Measurements from ENCODE around the gene WASF2.

WASF2 gene

DNA sequence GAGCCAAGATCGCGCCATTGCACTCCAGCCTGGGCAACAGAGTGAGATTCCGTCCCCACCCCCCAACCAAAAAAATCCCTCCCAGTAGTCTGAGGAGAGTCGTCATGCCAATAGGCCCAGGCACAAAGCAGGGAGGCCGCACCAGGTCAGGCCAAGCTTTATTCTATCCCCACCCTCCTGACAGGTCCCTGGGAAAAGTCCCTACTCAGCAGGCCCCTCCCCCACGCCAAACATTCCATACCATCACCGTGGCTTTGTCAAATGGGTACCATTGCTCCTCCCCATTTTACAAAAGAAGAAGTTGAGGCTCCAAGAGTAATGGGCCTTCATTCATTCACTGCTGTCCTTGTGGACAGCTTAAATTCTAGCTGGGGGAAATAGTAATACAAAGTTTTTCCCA lies 92.2 kb downstream of the WASF2 start:
- TF ChIP-seq TAF1 (IDR thresholded peaks at IDR 0.05; ENCODE audit: low read depth), result no peak
- TF ChIP-seq TEAD4 (IDR thresholded peaks at IDR 0.05), result no peak
- TF ChIP-seq, protein P1, sequence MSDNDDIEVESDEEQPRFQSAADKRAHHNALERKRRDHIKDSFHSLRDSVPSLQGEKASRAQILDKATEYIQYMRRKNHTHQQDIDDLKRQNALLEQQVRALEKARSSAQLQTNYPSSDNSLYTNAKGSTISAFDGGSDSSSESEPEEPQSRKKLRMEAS (IDR thresholded peaks at IDR 0.05), result no peak
- TF ChIP-seq, protein P2, sequence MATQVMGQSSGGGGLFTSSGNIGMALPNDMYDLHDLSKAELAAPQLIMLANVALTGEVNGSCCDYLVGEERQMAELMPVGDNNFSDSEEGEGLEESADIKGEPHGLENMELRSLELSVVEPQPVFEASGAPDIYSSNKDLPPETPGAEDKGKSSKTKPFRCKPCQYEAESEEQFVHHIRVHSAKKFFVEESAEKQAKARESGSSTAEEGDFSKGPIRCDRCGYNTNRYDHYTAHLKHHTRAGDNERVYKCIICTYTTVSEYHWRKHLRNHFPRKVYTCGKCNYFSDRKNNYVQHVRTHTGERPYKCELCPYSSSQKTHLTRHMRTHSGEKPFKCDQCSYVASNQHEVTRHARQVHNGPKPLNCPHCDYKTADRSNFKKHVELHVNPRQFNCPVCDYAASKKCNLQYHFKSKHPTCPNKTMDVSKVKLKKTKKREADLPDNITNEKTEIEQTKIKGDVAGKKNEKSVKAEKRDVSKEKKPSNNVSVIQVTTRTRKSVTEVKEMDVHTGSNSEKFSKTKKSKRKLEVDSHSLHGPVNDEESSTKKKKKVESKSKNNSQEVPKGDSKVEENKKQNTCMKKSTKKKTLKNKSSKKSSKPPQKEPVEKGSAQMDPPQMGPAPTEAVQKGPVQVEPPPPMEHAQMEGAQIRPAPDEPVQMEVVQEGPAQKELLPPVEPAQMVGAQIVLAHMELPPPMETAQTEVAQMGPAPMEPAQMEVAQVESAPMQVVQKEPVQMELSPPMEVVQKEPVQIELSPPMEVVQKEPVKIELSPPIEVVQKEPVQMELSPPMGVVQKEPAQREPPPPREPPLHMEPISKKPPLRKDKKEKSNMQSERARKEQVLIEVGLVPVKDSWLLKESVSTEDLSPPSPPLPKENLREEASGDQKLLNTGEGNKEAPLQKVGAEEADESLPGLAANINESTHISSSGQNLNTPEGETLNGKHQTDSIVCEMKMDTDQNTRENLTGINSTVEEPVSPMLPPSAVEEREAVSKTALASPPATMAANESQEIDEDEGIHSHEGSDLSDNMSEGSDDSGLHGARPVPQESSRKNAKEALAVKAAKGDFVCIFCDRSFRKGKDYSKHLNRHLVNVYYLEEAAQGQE (IDR thresholded peaks at IDR 0.05; ENCODE audit: low read depth), result no peak
- TF ChIP-seq ZBTB7A (IDR thresholded peaks at IDR 0.05; ENCODE audit: low read depth), result no peak
- TF ChIP-seq YY1 (IDR thresholded peaks at IDR 0.05; ENCODE audit: low read depth), result no peak
- TF ChIP-seq CREB1 (IDR thresholded peaks at IDR 0.05; ENCODE audit: low read depth), result no peak
- TF ChIP-seq RAD21 (IDR thresholded peaks at IDR 0.05; ENCODE audit: low read depth), result no peak
- no peak for TF ChIP-seq EP300 (IDR thresholded peaks at IDR 0.05; ENCODE audit: borderline replicate concordance)
- TF ChIP-seq TCF12 (IDR thresholded peaks at IDR 0.05; ENCODE audit: low read depth), result no peak
- TF ChIP-seq, protein P3, sequence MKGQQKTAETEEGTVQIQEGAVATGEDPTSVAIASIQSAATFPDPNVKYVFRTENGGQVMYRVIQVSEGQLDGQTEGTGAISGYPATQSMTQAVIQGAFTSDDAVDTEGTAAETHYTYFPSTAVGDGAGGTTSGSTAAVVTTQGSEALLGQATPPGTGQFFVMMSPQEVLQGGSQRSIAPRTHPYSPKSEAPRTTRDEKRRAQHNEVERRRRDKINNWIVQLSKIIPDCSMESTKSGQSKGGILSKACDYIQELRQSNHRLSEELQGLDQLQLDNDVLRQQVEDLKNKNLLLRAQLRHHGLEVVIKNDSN (IDR thresholded peaks at IDR 0.05), result no peak
- no peak for TF ChIP-seq FOXM1 (IDR thresholded peaks at IDR 0.05; ENCODE audit: borderline replicate concordance, low read depth)

DNA sequence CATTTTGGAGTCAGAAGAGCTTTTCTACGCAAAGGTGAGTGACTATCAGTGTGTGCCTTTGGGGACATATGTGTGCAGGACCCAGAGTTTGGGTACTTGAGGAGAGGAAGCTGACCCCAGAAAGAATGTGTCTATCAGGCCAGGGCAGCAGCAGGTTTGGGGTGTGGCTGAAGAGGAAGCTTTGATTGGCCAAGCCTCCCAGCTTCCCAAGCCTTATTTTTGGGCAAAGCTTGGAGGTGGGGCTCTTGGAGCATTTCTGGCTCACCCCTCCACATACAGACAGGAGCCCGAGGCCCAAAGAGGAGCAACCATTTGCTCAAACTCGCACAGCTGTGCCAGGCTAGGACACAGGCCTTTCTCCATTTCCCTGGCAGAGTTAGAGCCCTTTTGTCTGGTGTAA lies 92.9 kb downstream of the WASF2 start:
- TF ChIP-seq CEBPB (IDR thresholded peaks at IDR 0.05) (no peak), TCF12 (IDR thresholded peaks at IDR 0.05; ENCODE audit: low read depth) (no peak), TAF1 (IDR thresholded peaks at IDR 0.05; ENCODE audit: low read depth) (no peak), CREB1 (IDR thresholded peaks at IDR 0.05; ENCODE audit: low read depth) (no peak), EGR1 (IDR thresholded peaks at IDR 0.05) (no peak), EP300 (IDR thresholded peaks at IDR 0.05; ENCODE audit: borderline replicate concordance) (no peak), TEAD4 (IDR thresholded peaks at IDR 0.05) (no peak), FOXM1 (IDR thresholded peaks at IDR 0.05; ENCODE audit: borderline replicate concordance, low read depth) (no peak), YY1 (IDR thresholded peaks at IDR 0.05; ENCODE audit: low read depth) (no peak), NFIC (IDR thresholded peaks at IDR 0.05) (no peak), ZBTB7A (IDR thresholded peaks at IDR 0.05; ENCODE audit: low read depth) (no peak), RAD21 (IDR thresholded peaks at IDR 0.05; ENCODE audit: low read depth) (no peak)
- TF ChIP-seq, protein P2 (IDR thresholded peaks at IDR 0.05; ENCODE audit: low read depth), result no peak
- TF ChIP-seq, protein P1 (IDR thresholded peaks at IDR 0.05), result no peak
- TF ChIP-seq, protein P3 (IDR thresholded peaks at IDR 0.05), result no peak

DNA sequence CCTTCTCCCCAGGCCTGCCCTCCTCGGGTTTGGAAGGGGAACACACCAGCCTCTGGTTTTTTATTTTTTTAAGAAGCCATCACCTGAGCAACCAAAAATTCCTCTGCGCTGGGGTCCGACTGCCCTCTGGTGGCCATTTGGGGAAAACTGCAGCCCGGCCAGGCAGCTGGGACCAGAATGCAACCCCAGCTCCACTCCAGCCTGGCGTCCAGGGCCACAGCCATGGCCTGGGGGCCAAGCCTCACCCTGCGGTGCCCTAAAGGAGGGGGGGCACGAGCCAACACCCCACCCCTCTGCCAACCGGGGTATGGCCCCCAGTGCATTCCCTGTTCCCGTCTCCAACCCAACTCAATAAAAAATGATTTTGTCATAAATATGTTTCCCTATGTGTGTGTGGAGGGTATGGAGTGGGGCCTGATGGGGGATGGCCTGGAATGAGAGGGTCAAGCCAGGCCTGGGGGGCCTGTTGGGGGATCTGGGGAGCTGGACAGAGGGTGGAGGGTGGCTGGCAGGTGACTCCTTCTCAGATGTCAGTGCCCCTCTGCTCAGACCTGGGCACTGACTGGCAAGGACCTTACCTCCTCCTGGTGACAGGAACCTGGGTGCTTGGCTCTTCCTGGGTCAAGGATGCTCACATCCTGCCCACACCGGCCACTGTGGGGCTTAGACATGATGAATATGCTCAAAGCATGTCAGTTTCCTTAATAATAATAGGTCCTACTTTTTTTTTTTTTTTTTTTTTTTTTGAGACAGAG lies 94.3 kb downstream of the WASF2 start:
- TF ChIP-seq ZBTB7A (IDR thresholded peaks at IDR 0.05; ENCODE audit: low read depth) (no peak; the same call in 1 of the 2 replicates), FOXM1 (IDR thresholded peaks at IDR 0.05; ENCODE audit: borderline replicate concordance, low read depth) (no peak), EGR1 (IDR thresholded peaks at IDR 0.05) (no peak), TAF1 (IDR thresholded peaks at IDR 0.05; ENCODE audit: low read depth) (no peak), EP300 (IDR thresholded peaks at IDR 0.05; ENCODE audit: borderline replicate concordance) (no peak), CEBPB (IDR thresholded peaks at IDR 0.05) (0 out of 2 replicates have a peak, but pooled peaks have one; percentile 3), NFIC (IDR thresholded peaks at IDR 0.05) (no peak), TEAD4 (IDR thresholded peaks at IDR 0.05) (peak; percentile 63), YY1 (IDR thresholded peaks at IDR 0.05; ENCODE audit: low read depth) (0 out of 2 replicates have a peak, but pooled peaks have one; percentile 13), RAD21 (IDR thresholded peaks at IDR 0.05; ENCODE audit: low read depth) (peak; percentile 93), CREB1 (IDR thresholded peaks at IDR 0.05; ENCODE audit: low read depth) (no peak), TCF12 (IDR thresholded peaks at IDR 0.05; ENCODE audit: low read depth) (no peak; the same call in 1 of the 2 replicates)
- TF ChIP-seq, protein P3 (IDR thresholded peaks at IDR 0.05), result peak; percentile 31
- TF ChIP-seq, protein P1 (IDR thresholded peaks at IDR 0.05), result no peak; the same call in 1 of the 2 replicates
- TF ChIP-seq, protein P2 (IDR thresholded peaks at IDR 0.05; ENCODE audit: low read depth), result no peak

All from Ishikawa (cell line).